Hindlimb muscle (tissue), 1 donor: ENCODE results near the gene CRTAP. TPM values are rescaled to one million over a fixed set of nuclear protein-coding genes. Genes with fewer than 3 reads are reported as not detected.
"Not testable (repeated sequence)": the region's sequence is repeated elsewhere in the genome, so short reads cannot be mapped to it uniquely, and the experiment has no call there.

Source experiments
- DNase-seq: peaks from one replicate; pipeline ENCODE4 v3.0.0-alpha.2; 2013
- polyA plus RNA-seq: library from polyadenylated mRNA; unstranded; fragments of 120-200 nt; gene quantifications from one replicate; pipeline ENCODE4 v1.2.1, GENCODE V29; 2013; ENCODE audit not compliant: insufficient read length

CRTAP gene
- polyA plus RNA-seq, 1 donor, result 155 TPM

- no peak for DNase-seq
These were observed 13.6 kb upstream of the CRTAP start for GRCh38 chr3:33100229-33100628.

DNA sequence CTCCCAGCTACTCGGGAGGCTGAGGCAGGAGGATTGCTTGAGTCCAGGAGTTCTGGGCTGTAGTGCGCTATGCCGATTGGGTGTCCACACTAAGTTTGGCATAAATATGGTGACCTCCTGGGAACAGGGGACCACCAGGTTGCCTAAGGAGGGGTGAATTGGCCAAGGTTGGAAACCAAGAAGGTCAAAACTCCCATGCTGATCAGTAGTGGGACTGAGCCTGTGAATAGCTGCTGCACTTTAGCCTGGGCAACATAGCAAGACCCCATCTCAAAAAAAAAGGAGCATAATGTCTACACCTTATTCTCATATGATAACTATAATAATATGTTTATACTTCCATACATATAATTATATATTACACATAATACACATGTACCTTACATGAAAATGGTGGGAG lies 10.8 kb upstream of the CRTAP start:
- no peak for DNase-seq

DNA sequence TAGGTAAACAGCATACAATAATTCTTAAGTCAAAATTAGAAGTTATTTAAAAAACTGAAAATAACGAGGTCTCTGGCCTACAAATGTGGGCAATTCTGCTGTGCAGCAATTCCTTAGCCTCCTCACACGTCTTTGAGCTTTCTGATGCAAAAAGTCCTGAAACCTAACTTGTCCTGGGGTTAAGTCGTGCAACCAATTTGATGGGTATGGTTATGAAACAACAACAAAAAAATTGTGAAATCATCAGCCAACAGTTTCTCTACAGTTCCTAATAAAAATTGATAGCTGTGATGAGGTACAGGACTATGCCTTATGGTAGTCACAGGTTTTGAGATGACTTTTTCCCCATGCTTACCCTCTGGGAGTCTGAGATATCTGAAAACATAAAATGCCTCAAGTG lies 10.3 kb upstream of the CRTAP start:
- DNase-seq, result no peak

GRCh38 chr3:33104803-33105202 lies 9.0 kb upstream of the CRTAP start:
- no peak for DNase-seq

- no peak for DNase-seq
These were observed 8.4 kb upstream of the CRTAP start for GRCh38 chr3:33105341-33105948.

DNA sequence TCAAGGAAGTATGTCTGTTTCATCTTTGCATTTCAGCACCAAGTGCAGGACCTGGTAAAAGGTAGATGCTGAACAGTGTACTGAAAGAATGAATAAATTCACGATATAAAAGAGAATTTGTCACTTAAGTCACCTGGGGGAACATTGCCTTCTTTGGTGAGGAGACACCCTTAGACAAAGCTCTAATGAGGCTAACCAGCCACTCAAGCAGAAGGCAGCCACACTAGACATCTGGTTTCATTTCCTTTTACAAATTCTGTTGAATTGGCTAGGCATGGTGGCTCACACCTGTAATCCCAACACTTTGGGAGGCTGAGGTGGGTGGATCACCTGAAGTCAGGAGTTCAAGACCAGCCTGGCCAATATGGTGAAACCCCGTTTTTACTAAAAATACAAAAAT lies 7.0 kb upstream of the CRTAP start:
- not testable (repeated sequence) for DNase-seq

DNA sequence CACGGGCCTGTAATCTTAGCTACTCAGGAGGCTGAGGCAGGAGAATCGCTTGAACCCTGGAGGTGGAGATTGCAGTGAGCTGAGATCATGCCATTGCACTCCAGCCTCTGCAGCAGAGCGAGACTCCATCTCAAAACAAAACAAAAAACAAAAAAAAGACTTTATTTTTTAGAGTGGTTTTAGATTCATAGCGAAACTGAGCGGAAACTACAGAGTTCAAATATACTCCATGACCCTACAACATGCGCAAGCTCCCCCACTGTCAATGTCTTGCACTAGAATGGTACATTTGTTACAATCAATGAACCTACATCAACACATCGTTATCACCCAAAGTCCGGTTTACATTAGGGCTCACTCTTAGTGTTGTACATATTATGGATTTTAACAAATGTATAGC lies 2.2 kb upstream of the CRTAP start:
- DNase-seq, result no peak

GRCh38 chr3:33114622-33115023 lies 809 bp downstream of the CRTAP start:
- no peak for DNase-seq

DNA sequence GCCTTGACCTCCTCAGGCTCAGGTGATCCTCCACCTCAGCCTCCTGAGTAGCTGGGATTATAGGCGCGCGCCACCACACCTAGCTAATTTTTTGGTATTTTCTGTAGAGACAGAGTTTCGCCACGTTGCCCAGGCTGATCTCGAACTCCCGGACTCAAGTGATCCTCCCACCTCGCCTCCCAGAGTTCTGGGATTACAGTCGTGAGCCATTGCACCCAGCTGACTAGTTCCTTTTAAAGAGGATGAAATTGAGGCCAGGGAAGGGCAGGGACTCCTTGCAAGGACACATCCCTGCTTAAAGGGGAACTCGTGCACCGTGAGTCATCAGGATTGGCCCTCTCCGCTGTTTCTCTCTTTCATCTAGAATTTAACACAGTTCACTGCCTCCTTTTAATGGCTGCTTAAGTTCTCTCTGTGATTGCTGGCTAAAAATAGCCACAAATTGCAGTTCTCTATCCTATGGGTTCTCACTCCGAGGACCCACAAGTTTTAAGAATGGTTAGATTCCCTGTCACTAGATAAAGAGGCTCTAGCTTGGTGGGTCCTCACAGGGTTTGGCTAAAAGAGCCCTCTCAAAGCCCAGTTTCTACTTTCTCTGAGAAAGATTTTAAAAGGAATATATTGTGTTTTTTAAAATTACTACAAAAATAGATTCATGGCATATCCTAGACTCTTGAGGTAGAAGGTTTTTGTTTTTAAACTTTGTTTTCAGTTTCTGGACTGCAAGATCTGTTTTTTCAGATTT lies 1.4 kb downstream of the CRTAP start:
- DNase-seq, result peak; percentile 71

DNA sequence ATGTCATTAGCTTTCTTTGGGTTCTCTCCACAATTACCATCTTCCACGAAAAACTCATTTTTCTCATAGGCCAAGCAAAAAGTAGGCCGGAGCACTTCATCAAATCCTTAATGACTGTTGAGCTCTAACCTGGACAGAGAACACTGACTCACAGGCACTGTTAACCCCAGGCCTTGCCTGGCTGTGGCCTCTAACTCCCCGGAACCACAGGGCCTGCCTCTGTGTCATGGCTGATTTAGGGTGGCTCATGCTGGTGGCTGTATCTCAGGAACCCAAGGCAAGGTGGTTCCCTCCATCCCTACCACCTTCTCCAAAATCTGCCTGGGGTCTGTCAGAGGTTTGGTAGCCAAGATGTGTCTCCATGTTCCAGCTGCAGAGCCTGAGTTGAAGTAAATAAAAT lies 3.6 kb downstream of the CRTAP start:
- no peak for DNase-seq

GRCh38 chr3:33119891-33120290 lies 6.1 kb downstream of the CRTAP start:
- no peak for DNase-seq

DNA sequence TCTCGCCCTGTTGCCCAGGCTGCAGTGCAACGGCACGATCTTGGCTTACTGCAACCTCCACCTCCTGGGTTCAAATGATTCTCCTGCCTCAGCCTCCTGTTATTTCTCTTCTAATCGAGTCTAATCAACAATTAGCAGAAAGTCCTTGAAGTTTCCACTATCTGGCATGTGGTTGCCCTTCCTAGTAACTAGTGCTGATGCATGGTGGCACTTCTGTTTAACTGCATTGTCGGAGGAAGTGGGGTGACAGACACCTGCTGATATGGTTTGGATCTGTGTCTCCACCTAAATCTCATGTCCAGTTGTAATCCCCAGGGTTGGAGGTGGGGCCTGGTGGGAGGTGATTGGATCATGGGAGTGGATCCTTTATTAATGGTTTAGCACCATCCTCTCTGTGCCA lies 9.2 kb downstream of the CRTAP start:
- DNase-seq, result no peak

GRCh38 chr3:33124638-33125037 lies 10.8 kb downstream of the CRTAP start:
- no peak for DNase-seq

GRCh38 chr3:33125840-33126239 lies 12.0 kb downstream of the CRTAP start:
- DNase-seq, result no peak

GRCh38 chr3:33128706-33129105 lies 14.9 kb downstream of the CRTAP start:
- no peak for DNase-seq

DNA sequence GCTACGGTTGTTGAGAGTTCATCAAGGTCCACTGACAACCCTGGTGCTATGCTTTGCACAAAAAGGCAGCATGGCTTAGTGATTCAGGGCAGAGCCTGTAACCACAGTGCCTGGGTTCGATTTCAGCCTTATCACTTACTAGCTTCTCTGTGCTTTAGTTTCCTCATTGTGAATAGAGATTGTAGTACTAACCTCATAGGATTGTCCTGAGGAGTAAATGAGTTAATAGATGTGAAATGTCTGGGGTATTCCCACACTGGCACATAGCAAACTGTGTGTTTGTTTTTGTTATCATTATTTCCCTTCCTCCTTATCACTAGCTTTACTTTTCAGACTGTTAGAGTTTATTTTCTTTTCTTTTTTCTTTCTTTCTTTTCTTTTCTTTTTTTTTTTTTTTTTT lies 16.3 kb downstream of the CRTAP start:
- no peak for DNase-seq

GRCh38 chr3:33131331-33132018 lies 17.7 kb downstream of the CRTAP start:
- DNase-seq, result peak; percentile 36

GRCh38 chr3:33132019-33132360 lies 18.2 kb downstream of the CRTAP start:
- no peak for DNase-seq

GRCh38 chr3:33134026-33134625 lies 20.3 kb downstream of the CRTAP start:
- no peak for DNase-seq

DNA sequence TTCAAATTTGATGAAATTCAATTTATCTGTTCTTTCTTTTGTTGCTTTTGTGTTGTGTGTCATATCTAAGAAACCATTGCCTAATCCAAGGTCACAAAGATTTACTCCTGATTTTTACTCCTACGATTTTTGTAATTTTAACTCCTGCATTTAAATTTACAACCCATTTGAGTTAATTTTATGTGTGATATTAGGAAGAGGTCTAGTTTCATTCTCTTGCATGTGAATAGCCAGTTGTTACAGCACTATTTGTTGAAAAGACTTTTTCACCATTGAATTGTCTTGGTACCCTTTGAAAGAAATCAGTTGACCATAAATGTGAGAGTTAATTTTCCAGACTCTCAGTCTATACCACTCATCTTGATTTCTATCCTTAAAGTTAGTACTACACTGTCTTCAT lies 23.9 kb downstream of the CRTAP start:
- no peak for DNase-seq

GRCh38 chr3:33139006-33139623 lies 25.3 kb downstream of the CRTAP start:
- DNase-seq, result not testable (repeated sequence)

DNA sequence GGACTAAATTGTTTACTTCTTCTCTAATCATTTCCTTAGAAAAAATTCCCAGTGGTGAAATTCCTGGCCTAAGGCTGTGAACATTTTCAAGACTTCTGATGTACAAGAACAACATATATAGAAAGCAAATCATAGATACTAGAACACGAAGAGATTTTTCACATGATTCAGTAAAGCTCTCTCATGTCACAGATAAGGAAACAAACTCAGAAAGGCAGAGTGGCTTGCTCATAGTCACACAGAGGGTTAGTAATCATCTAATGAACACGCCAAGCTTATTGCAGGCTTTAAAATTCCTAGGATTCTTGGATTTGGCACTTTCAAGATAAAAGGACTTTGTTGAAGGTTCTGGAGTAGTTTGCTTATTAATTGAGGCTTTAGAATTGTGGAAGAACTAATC lies 26.2 kb downstream of the CRTAP start:
- no peak for DNase-seq

DNA sequence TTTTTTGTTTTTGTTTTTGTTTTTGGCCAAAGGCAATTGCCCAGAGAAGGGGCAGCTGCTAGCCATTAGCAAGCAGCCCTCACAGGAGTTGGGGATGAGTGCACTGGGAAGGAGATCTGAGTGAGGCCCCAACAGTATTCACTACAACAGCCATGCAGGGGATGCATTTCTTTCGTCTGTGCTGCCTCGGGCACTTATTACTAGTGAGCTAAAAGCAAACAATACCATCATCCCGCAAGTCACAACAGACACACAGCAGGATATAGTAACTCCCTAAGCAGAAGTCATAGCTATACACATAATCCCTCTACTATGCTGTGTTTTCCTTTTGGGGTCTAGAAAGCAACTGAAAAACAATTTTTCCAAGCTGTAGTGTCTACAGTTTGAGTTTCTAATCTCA lies 27.2 kb downstream of the CRTAP start:
- no peak for DNase-seq
